Retina (tissue), 1 donor: ENCODE data around the gene NKAIN1.
"Not testable (repeated sequence)": the region's sequence is repeated elsewhere in the genome, so short reads cannot be mapped to it uniquely, and the experiment has no call there.

ENCODE experiments used
- DNase-seq: peaks from one replicate; pipeline ENCODE4 v3.0.0-alpha.2; 2016

The NKAIN1 gene

GRCh38 chr1:31232689-31233088 lies 7.0 kb downstream of the NKAIN1 start:
- DNase-seq: no peak

GRCh38 chr1:31231802-31232201 lies 7.9 kb downstream of the NKAIN1 start:
- DNase-seq: no peak

DNA sequence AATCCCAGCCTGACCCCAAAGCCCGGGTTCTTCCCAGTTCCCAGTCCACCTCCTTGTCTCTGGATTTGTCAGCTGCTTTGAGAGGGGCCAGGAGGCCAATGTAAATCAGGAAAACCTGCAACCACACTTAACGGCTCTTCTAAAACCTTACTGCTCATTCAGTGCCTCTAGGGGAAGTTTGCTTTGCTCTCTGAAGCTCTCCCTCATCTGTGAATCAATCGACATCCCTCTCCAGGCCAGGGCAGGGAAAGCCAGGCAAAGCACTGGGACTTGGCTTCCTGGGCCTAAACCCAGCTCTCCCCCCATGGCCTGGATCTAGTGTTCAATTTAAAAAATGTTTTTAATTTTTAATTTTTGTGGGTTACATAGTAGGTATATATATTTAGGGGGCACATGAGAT lies 9.3 kb downstream of the NKAIN1 start:
- DNase-seq: no peak

DNA sequence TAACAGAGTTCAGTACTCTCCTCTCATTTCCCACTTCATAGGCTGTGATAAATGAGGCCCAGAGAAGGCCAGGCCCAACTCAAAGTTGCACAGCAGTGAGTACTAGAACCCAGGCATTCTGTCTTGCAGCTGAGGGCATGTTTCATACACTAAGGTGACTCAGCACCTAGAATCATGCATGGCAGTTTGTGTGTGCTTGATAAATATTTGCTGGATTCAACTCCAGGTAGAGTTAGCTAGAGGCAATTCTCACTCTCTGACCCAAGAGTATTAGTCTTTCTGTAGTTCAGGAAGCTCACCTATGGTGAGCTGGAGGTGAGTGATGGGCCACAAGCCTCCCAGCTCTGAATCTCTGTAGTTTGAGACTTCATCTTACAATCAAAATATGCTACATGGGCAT lies 10.7 kb downstream of the NKAIN1 start:
- no peak for DNase-seq

DNA sequence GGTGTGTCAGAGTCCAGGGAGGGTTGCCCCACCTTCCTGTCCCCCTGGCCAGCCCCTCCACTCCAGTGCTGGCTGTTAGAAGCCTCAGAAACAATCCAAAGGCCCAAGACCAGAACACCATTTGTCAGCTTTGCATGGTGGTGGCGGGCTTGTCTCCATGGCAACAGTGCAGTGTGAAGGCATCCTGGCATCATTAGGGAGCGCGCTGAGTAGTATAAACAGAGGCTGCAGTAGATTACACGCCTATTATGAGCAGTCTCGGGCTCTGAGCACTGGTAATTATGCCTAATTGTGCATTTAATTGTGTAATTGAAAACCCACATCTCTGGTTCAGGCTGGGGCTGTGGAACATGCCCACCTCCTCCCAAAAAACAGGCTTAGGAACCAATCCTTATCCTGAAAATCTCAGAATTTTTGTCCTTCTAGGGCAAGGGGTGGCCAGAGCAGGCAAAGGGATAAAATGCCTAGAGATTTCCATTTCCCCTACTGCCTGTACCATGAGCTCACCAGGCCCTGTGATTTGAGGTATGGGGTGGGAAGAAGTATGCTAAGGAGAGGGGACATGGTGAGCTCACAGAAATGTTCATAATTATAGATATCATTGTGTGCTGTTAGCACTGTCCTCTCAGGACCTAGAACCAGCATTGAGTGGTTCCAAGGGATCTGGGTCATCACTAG lies 11.7 kb downstream of the NKAIN1 start:
- peak; percentile 85 for DNase-seq

- DNase-seq: peak; percentile 71
Measured at GRCh38 chr1:31224068-31224467, 15.6 kb downstream of the NKAIN1 start.

DNA sequence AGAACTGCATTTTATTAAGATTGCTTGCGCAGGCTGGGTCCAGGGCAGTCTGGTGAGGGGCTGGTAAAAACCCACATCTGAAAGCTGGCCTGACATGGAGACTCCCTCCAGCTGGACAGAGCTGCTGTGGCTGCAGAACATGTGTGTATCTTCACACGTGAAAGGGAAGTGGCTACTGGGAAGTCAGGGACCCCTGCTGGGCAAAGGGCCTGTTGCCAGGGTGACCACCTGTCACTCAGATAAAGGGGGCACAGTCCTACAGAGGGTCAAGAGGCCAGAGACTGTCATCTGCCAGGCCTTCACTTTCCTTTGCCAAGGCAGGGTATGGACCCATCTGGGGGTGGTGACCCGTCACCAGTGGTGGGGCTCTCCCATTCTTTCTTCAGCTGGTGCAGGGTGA lies 17.5 kb downstream of the NKAIN1 start:
- DNase-seq: peak; percentile 51

DNA sequence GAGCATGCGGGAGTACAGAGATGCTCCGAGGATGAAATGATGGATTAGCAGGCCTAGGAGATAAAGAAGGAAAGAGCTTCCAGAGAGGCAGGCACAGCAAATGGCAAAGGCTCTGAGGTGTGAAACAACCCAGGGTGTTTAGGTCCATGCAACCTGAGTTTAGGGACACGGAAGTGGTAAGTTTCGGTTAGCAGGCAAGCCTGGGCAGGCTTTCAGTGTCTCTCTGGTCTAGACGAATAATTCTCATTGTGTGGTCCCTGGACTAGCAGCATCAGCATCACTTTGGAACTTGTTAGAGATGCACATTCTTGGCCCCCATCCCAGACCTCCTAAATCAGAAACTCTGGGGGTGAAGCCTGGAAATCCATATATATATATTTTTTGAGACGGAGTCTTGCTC lies 18.6 kb downstream of the NKAIN1 start:
- DNase-seq: no peak

DNA sequence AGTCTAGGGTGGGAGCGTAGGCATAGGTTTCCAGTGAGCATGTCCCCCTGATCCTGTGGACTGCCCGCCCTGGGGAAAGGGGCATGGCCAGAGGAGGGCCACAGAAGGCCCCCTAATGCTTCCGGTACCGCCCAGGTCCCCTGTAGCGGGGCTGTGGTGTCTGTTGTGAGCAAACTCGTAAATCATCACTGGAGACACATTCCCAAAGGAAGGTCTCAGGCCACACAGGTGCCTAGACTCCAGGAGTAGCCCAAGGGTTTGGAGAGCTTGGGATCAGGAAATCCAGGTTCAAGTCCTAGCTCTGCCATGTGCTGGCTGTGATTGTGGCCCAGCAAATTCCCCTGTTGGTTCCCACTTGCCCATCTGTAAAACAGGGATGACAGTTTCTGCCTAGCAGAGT lies 20.2 kb downstream of the NKAIN1 start:
- no peak for DNase-seq

- DNase-seq: peak; percentile 68
Measured at GRCh38 chr1:31218705-31219104, 21.0 kb downstream of the NKAIN1 start.

GRCh38 chr1:31216016-31216415 lies 23.7 kb downstream of the NKAIN1 start:
- peak; percentile 75 for DNase-seq

DNA sequence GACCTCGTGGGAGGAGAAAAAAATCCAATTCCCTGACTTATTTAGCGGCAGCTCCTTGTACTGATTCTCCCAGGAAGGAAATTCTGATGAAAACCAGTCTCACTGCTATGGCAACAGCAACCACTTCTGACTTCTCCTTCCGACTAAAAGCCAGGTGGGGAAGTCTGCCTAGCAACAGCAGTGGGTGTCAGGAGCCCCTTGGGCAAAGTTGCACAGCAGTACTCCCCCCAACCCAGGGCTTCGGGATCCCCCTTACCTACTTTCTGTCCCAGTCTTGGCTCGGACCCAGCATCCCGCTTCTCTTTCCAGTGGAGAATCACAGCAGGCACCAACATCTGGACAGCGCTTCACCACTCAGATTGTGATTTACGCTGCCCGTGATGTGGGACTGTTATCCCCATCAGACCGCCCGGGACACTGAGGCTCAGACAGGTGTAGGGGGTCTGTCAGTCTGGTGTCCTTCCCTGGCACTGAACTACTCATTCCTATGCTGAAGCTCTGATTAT lies 24.6 kb downstream of the NKAIN1 start:
- no peak for DNase-seq

GRCh38 chr1:31214316-31215064 lies 25.2 kb downstream of the NKAIN1 start:
- DNase-seq: no peak

GRCh38 chr1:31208361-31208945 lies 31.2 kb downstream of the NKAIN1 start:
- no peak for DNase-seq

- DNase-seq: no peak
Measured at GRCh38 chr1:31207569-31207968, 32.1 kb downstream of the NKAIN1 start.

DNA sequence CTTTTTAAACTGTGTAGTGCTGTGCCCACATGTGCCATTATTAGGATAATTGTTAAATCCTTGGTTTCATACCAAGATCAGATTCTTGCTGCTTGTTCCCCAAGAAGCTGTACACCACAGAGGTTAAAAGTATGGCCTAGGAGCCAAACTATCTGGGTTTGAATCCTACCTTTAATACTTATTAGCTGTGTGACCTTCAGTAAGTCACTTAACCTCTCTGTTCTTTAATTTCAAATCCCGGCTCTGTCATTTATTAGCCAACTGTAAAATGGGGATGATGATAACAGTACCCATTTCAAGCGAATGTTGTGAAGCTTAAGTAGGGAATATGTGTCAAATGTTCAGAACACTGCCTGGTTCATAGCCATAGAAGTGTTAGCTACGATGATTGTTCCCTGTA lies 32.6 kb downstream of the NKAIN1 start:
- no peak for DNase-seq

GRCh38 chr1:31203215-31203614 lies 36.5 kb downstream of the NKAIN1 start:
- DNase-seq: no peak

DNA sequence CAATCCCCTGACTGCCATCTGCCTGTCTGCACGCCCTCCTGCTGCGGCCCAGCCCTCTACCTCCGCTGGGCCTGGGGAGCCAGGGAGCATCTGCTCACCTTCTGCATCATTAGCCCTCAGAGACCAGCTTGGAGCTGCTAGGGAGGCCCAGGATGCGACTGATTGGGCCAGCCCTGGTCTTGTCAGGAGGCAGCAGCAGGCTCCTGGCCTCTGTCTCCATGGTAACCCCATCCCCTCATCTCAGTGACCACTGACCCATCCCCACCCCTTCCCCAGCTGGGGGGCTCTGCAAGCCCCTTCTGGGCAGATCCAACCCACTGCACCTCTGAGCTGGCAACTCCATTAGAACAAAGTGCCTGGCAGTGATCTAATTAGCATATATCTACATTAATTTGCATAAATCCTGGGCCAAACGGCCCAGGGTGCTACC lies 37.7 kb downstream of the NKAIN1 start:
- DNase-seq: peak; percentile 68

GRCh38 chr1:31199949-31200348 lies 39.7 kb downstream of the NKAIN1 start:
- DNase-seq: no peak

DNA sequence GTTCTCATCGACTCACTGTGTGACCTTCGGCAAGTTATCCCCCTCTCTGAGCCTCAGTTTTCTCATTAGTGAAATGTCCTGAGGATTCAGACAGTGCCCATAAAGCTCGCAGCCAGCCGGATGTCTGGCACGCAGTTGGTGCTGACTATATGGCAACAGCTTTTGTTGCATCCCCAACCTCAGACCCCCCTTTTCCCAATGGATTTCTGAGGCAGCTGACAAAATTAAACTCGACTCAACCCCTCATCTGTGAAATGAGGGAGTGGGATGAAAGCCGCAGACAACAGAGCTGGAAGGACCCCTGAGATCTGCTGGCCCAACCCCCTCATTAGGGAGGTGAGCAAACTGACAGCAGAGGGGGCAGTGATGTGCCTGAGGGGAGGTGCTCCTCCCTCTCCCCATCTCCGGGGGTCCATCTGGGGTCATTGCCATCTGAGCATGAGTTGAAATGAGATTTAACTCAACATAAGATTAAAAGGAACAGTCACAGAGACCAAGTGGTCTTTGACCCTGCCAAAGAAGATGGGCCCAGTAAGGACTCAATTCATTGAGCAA lies 40.4 kb downstream of the NKAIN1 start:
- peak; percentile 90 for DNase-seq

GRCh38 chr1:31198600-31198999 lies 41.1 kb downstream of the NKAIN1 start:
- DNase-seq: peak; percentile 79

GRCh38 chr1:31198150-31198549 lies 41.5 kb downstream of the NKAIN1 start:
- DNase-seq: peak; percentile 46

DNA sequence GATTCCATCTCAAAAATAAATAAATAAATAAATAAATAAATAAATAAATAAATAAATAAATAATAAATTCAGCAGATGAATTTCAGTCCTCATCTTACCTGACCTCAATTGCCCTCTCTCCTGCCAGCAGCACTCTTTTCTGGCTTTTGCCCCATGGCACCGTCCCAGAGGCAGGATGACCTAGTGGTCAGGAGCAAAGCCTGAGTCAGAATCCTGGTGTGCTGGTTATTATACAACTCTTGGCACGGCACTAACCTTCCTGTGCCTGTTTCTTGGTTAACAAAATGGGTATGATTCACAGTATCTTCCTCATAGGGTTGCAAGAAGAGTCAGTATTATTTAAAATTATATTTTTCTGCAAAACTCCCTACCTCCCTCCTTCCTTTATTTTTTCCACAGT lies 43.0 kb downstream of the NKAIN1 start:
- DNase-seq: no peak

DNA sequence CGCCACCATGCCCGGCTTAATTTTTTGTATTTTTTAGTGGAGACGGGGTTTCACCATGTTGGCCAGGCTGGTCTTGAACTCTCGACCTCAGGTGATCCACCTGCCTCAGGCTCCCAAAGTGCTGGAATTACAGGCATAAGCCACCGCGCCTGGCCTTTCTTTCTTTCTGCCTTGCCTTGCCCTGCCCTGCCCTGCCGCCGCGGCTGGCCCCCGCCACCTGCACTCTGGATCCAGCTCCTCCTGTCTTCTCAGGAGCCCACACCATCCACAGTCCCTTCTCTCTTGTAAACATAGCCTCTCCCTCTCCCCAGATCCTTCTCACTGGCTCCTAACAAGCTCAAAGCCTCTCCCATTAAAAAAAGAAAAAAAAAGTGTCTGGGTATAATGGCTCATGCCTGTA lies 44.4 kb downstream of the NKAIN1 start:
- DNase-seq: not testable (repeated sequence)
